Upper lobe of left lung (tissue), 6 donors: ENCODE measurements around the gene ZNF397. TPM values are rescaled to one million over a fixed set of nuclear protein-coding genes. Genes with fewer than 3 reads are reported as not detected.
A peak's percentile ranks its signal among the peaks of the same experiment; 100 is the strongest.

Experiments used
- ATAC-seq, 2 donors: fragments of 200-7000 bp; cut with Tn5 transposase; one replicate each; pipeline ENCODE4 v1.9.1; 2022; ENCODE audit warnings: mild to moderate bottlenecking in 2 of 2, moderate library complexity in 2 of 2; ENCODE audit not compliant: low FRiP score in 2 of 2
- DNase-seq, 2 donors: peaks; one replicate each; pipeline ENCODE4 v3.0.0-alpha.2; 2019 to 2020
- H3K27ac ChIP-seq, 4 donors: fragments of 200-600 bp; sonication (generic); one replicate each; pipeline ENCODE4 v1.5.1; 2016 to 2019
- H3K27me3 ChIP-seq, 4 donors: fragments of 200-600 bp; sonication (generic); one replicate each; pipeline ENCODE4 v1.5.1; 2017 to 2019
- H3K36me3 ChIP-seq, 4 donors: fragments of 200-600 bp; sonication (generic); one replicate each; pipeline ENCODE4 v1.5.1; 2016 to 2019
- H3K4me1 ChIP-seq, 4 donors: fragments of 200-600 bp; sonication (generic); one replicate each; pipeline ENCODE4 v1.5.1; 2018 to 2019
- H3K4me3 ChIP-seq, 4 donors: fragments of 200-600 bp; sonication (generic); one replicate each; pipeline ENCODE4 v1.5.1; 2017 to 2019; ENCODE audit warnings: mild to moderate bottlenecking in 2 of 4, moderate library complexity in 1 of 4
- H3K9me3 ChIP-seq, 4 donors: fragments of 200-600 bp; sonication (generic); one replicate each; pipeline ENCODE4 v1.5.1; 2018 to 2019
- EP300 ChIP-seq, 4 donors: sonication (generic); formaldehyde crosslinking; IDR thresholded peaks; one replicate each; pipeline ENCODE4 v1.5.1; 2017; ENCODE audit warnings: antibody characterized with exemption in 4 of 4, control low read depth in 2 of 4
- POLR2A ChIP-seq, 4 donors: fragments of 450-650 bp; IDR thresholded peaks; one replicate each; pipeline ENCODE4 v1.5.1; 2016 to 2017; ENCODE audit warnings: antibody characterized with exemption in 4 of 4, mild to moderate bottlenecking in 2 of 4
- POLR2AphosphoS5 ChIP-seq, 2 donors: sonication (generic); formaldehyde crosslinking; IDR thresholded peaks; one replicate each; pipeline ENCODE4 v1.5.1; 2017; ENCODE audit warnings: antibody characterized with exemption in 2 of 2
- WGBS, 2 donors: methylation state at CpG; one replicate each; pipeline ENCODE4 v1.1.5; 2017 to 2018; 5-methylcytosine and 5-hydroxymethylcytosine counted together
- total RNA-seq, 6 donors: library from RNA; depleted of rRNA in 4 of 6; stranded (reverse); fragments of >200 nt in 4 of 6; gene quantifications; one replicate each; pipeline versions ENCODE4 v1.1.0 to v1.2.1, GENCODE V29; 2016 to 2021
- TF ChIP-seq, protein P1 (sequence below), 6 experiments: fragments of 450-650 bp in 4 of 6; fragments of 200-600 bp in 2 of 6; sonication (generic) in 2 of 6; IDR thresholded peaks; one replicate each; pipeline ENCODE4 v1.5.1; 2016 to 2019; ENCODE audit warnings: antibody characterized with exemption in 6 of 6
- donor health status: DM: no; HTN: no; CAD: no; lungs with moderate emphysema.
- donor health status: DM: no; HTN: yes; CAD: no; lungs with severe emphysema.

The ZNF397 gene
- total RNA-seq, 6 donors from 2014 or later: 18.2 to 62.9 (median 23.2) TPM

DNA sequence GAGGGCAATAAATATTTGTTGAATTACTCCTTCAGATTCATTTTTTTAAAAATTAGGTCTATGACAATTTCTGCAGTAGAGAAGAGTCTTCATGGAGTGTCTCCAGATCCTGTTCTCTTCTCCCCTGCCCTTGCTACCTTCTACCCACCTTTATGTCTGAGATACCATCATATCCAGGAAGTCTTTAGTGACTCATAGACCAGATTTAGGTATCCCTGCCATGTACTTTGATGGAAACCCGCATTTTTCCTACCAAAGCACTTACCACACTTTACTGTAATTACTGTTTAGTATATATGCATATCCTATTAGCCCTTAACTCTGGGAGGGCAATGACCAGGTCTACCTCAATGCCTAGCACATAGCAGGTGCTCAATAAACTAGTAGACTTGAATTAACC, 11.6 kb downstream of the ZNF397 start:
- 88 to 100% methylated on average over 1 of the region's 1 CpG for WGBS, 2 donors
- no peak for DNase-seq

DNA sequence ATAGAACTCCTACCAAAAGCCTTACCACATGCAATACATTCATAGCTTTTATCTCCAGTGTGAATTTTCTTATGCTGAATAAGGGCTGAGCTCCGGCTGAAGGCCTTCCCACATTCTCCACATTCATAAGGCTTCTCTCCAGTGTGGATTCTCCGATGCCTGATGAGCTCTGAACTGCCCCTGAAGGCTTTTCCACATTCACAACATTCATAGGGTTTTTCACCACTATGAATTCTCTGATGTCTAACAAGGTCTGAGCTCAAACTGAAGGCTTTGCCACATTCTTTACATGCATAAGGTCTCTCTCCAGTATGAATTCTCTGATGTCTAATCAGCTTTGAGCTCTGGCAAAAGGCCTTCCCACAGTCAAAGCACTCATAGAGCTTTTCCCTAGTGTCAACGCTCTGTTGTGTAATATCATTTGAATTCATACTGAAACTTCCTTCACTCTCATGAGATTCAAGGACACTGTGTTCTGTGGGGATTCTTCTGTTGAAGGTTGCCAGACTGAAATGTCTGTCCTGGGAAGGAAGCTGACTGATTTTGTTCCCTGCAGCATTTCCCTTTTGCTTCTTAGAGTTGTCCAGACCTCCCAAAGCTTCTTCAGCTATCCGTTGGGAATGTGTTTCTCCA, 12.9 kb downstream of the ZNF397 start:
- Histone ChIP-seq H3K4me1 (no peaks in the 10 kb centered on the region), H3K27ac (no peak overlapping the region), H3K27me3 (no peaks in the 10 kb centered on the region), H3K9me3 (peaks cover 0 to 26% (median 15%) of the 10 kb centered on the region in 4 donors), H3K4me3 (no peak overlapping the region), H3K36me3 (peaks cover 0 to 57% (median 12%) of the 10 kb centered on the region in 4 donors)
- TF ChIP-seq, protein P1, sequence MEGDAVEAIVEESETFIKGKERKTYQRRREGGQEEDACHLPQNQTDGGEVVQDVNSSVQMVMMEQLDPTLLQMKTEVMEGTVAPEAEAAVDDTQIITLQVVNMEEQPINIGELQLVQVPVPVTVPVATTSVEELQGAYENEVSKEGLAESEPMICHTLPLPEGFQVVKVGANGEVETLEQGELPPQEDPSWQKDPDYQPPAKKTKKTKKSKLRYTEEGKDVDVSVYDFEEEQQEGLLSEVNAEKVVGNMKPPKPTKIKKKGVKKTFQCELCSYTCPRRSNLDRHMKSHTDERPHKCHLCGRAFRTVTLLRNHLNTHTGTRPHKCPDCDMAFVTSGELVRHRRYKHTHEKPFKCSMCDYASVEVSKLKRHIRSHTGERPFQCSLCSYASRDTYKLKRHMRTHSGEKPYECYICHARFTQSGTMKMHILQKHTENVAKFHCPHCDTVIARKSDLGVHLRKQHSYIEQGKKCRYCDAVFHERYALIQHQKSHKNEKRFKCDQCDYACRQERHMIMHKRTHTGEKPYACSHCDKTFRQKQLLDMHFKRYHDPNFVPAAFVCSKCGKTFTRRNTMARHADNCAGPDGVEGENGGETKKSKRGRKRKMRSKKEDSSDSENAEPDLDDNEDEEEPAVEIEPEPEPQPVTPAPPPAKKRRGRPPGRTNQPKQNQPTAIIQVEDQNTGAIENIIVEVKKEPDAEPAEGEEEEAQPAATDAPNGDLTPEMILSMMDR (IDR thresholded peaks at IDR 0.05): no peak
- TF ChIP-seq POLR2AphosphoS5 (IDR thresholded peaks at IDR 0.05) (no peak), POLR2A (IDR thresholded peaks at IDR 0.05) (no peak), EP300 (IDR thresholded peaks at IDR 0.05) (no peak)
- 94 to 96% methylated on average over 4 of the region's 4 CpGs for WGBS, 2 donors
- DNase-seq: no peak
- ATAC-seq: no peak

More for the DNA sequence above, 11.6 kb downstream of the ZNF397 start:
- no peaks in the 10 kb centered on the region for H3K4me1 ChIP-seq
- no peaks in the 10 kb centered on the region for H3K27me3 ChIP-seq
- no peak overlapping the region for H3K27ac ChIP-seq
- no peak for ATAC-seq
- H3K4me3 ChIP-seq: no peak overlapping the region
- H3K36me3 ChIP-seq: peaks cover 0 to 63% (median 18%) of the 10 kb centered on the region in 4 donors
- TF ChIP-seq, protein P1 (IDR thresholded peaks at IDR 0.05): no peak
- no peak for TF ChIP-seq POLR2AphosphoS5 (IDR thresholded peaks at IDR 0.05)
- TF ChIP-seq POLR2A (IDR thresholded peaks at IDR 0.05): no peak
- TF ChIP-seq EP300 (IDR thresholded peaks at IDR 0.05): no peak
- peaks cover 0 to 26% (median 15%) of the 10 kb centered on the region in 4 donors for H3K9me3 ChIP-seq

DNA sequence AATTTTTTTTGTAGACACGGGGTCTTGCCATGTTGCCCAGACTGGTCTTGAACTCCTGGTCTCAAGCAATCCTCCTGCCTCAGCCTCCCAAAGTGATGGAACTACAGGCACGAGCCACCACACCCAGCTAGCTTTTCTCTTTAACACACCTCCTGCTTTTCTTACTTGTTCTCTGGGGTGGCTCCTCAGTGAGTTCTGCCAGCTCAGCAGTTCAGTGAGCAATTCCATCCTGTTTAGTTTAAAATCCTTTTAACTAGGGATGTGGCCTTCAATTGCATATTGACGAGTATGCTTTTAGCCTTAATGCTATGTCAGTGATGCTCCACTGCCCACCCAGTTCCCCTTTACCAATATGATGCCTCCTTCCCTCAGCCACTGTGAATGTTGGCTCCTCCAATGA, 16.1 kb downstream of the ZNF397 start:
- Histone ChIP-seq H3K4me3 (no peak overlapping the region), H3K9me3 (peaks cover 0 to 21% (median 15%) of the 10 kb centered on the region in 4 donors), H3K27me3 (no peaks in the 10 kb centered on the region), H3K4me1 (no peaks in the 10 kb centered on the region), H3K27ac (no peak overlapping the region), H3K36me3 (peaks cover 0 to 46% (median 12%) of the 10 kb centered on the region in 4 donors)
- TF ChIP-seq EP300 (IDR thresholded peaks at IDR 0.05) (no peak), POLR2A (IDR thresholded peaks at IDR 0.05) (no peak), POLR2AphosphoS5 (IDR thresholded peaks at IDR 0.05) (no peak)
- TF ChIP-seq, protein P1 (IDR thresholded peaks at IDR 0.05): no peak
- no peak for DNase-seq
- WGBS, 2 donors: 97 to 98% methylated on average over 3 of the region's 3 CpGs
- no peak for ATAC-seq

DNA sequence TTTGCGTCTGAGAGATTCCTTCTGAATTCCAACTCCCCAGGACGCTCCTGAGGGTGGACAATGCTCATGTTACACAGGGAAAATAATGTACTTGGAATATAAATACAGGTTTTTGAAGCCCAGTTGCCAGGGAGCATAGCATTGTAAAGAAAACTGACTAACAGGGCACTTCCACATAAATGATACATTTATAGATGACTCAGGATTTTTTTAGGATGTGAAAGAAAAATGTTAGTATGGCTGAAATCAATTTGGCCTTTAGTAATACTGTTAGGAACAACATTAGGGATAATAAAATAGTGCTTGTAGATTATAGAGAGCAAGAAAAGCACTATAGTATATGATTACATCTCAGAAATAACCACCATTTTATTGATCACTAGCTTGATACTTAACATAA, 23.6 kb downstream of the ZNF397 start:
- DNase-seq (no peak), ATAC-seq (no peak)
- H3K4me3 ChIP-seq: no peak overlapping the region
- H3K27ac ChIP-seq: no peak overlapping the region
- H3K27me3 ChIP-seq: no peaks in the 10 kb centered on the region
- peaks cover 4 to 6% (median 6%) of the 10 kb centered on the region in 4 donors for H3K4me1 ChIP-seq
- TF ChIP-seq EP300 (IDR thresholded peaks at IDR 0.05) (no peak), POLR2AphosphoS5 (IDR thresholded peaks at IDR 0.05) (no peak), POLR2A (IDR thresholded peaks at IDR 0.05) (no peak)
- H3K9me3 ChIP-seq: no peaks in the 10 kb centered on the region
- H3K36me3 ChIP-seq: peaks cover 0 to 26% (median 4%) of the 10 kb centered on the region in 4 donors
- 94 to 95% methylated on average over 2 of the region's 2 CpGs for WGBS, 2 donors

DNA sequence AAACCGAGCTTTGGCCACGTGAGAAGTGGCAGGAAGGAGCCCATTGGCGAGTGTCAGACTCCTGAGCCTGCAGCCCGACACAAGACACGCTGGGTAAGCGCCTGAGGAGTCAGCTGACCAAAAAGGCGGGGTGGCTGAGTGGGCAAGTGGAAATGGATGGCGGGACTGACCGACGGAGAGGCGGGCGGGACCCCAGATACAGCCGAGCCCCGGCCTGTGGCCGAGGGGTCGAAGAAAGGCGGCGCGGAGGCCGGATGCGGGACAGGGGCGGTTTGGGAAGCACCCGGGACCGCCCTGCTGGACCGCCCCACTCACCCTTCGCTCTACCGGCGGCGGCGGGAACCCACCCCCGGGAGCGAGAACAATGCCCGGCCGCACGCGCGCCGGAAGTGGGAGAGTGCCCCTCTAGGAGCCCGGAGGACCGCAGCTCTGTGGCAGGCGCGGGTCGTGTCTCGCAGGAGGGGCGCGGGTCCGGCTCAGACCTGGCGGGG, 26.4 kb downstream of the ZNF397 start:
- peak; percentile 94 to 98 for ATAC-seq
- peak; percentile 81 to 95 for DNase-seq
- H3K27me3 ChIP-seq: no peaks in the 10 kb centered on the region
- no peaks in the 10 kb centered on the region for H3K9me3 ChIP-seq
- H3K36me3 ChIP-seq: peaks cover 0 to 18% (median 4%) of the 10 kb centered on the region in 4 donors
- peak overlapping the region; percentile 53 to 74 (median 65) for H3K4me3 ChIP-seq
- 1% methylated on average over 11 to 48 of the region's 48 CpGs for WGBS, 2 donors
- peak overlapping the region; percentile 81 to 90 (median 84) for H3K27ac ChIP-seq
- peaks cover 4 to 6% (median 6%) of the 10 kb centered on the region in 4 donors for H3K4me1 ChIP-seq
- TF ChIP-seq POLR2A (IDR thresholded peaks at IDR 0.05): peak in 2 of 4 donors; percentile 64 to 65
- no peak for TF ChIP-seq EP300 (IDR thresholded peaks at IDR 0.05)
- TF ChIP-seq POLR2AphosphoS5 (IDR thresholded peaks at IDR 0.05): peak; percentile 43 to 56
- TF ChIP-seq, protein P1 (IDR thresholded peaks at IDR 0.05): peak in 3 of 6 experiments; percentile 15 to 36 (median 29)
